Endothelial cell of umbilical vein (primary cell): ENCODE measurements around the gene PRKAG2. TPM values are rescaled to one million over a fixed set of nuclear protein-coding genes. Genes with fewer than 3 reads are reported as not detected.

ENCODE experiments used
- BruUV-seq: library from RNA; stranded (reverse); fragments of 400-500 nt; replicated peaks from 2 replicates; lab custom pipeline; 2021; lab: Mats Ljungman, UMichigan
- CTCF ChIA-PET: fragments of 300-600, 350-600 bp; sonication (Branson Sonifier 250); formaldehyde crosslinking; loops from one replicate; lab custom pipeline; 2021; ENCODE audit warnings: antibody characterized with exemption, inconsistent platforms; lab: Charles Lee
- POLR2A ChIA-PET: fragments of 300-600, 350-600 bp; sonication (Branson Sonifier 250); formaldehyde crosslinking; loops from one replicate; lab custom pipeline; 2021; ENCODE audit warnings: antibody characterized with exemption, inconsistent platforms; lab: Charles Lee
- DNase-seq: peaks from one replicate; pipeline ENCODE4 v3.0.0-alpha.2; 2011; ENCODE audit warnings: low read depth, low spot score
- FAIRE-seq: peaks from 2 replicates; lab custom pipeline; 2011; peaks lifted over from hg19 to GRCh38; lab: Jason Lieb, UNC
- H2AFZ ChIP-seq: 2 replicates; pipeline ENCODE4 v1.6.0; 2012; ENCODE audit warnings: low read depth, low read length, control low read depth, inconsistent platforms
- H3K27ac ChIP-seq: 2 replicates; pipeline ENCODE4 v1.5.1; 2011; ENCODE audit warnings: low read depth, mild to moderate bottlenecking, control low read depth, low read length, moderate library complexity; ENCODE audit not compliant: insufficient read depth
- H3K27me3 ChIP-seq, 2 experiments: 2 replicates each; pipeline versions ENCODE4 v1.6.0 to v1.6.1; 2011; ENCODE audit warnings: low read length in 2 of 2, mixed read lengths in 1 of 2; ENCODE audit not compliant: control insufficient read depth in 2 of 2, insufficient read depth in 2 of 2
- H3K36me3 ChIP-seq, 2 experiments: 2 replicates in 1 of 2; 3 replicates in 1 of 2; pipeline ENCODE4 v1.5.1; 2011; ENCODE audit warnings: low read length in 2 of 2, mild to moderate bottlenecking in 1 of 2, moderate library complexity in 1 of 2; ENCODE audit not compliant: control insufficient read depth in 2 of 2, insufficient read depth in 2 of 2; ENCODE audit errors: extremely low read depth in 1 of 2
- H3K4me1 ChIP-seq: 3 replicates; pipeline ENCODE4 v1.5.1; 2011; ENCODE audit warnings: mild to moderate bottlenecking, low read length; ENCODE audit not compliant: control insufficient read depth, insufficient read depth; ENCODE audit errors: extremely low read depth
- H3K4me2 ChIP-seq: 2 replicates; pipeline ENCODE4 v1.6.1; 2011; ENCODE audit warnings: low read length, control low read depth, mixed read lengths; ENCODE audit not compliant: insufficient read depth
- H3K4me3 ChIP-seq, 3 experiments: fragments of 200-600 bp in 1 of 3; sonication (generic), shearing (Covaris generic) in 1 of 3; replicated peaks in 1 of 3; 2 replicates each; pipeline ENCODE4 v1.5.1; 2011 to 2016; ENCODE audit warnings: control low read depth in 3 of 3, low read length in 3 of 3, mild to moderate bottlenecking in 2 of 3, inconsistent platforms in 1 of 3, low read depth in 1 of 3, moderate library complexity in 1 of 3; ENCODE audit not compliant: insufficient read depth in 1 of 3
- H3K79me2 ChIP-seq: 2 replicates; pipeline ENCODE4 v1.6.0; 2012; ENCODE audit warnings: low read length, inconsistent platforms; ENCODE audit not compliant: control insufficient read depth, insufficient read depth
- H3K9ac ChIP-seq: replicated peaks from 2 replicates; pipeline ENCODE3; 2011; ENCODE audit warnings: low read length, control low read depth; ENCODE audit not compliant: insufficient read depth; ENCODE audit errors: extremely low read depth
- H3K9me1 ChIP-seq: replicated peaks from 3 replicates; pipeline ENCODE4 v1.6.0; 2011; ENCODE audit warnings: mild to moderate bottlenecking, low read length; ENCODE audit not compliant: control insufficient read depth, insufficient read depth; ENCODE audit errors: extremely low read depth
- H3K9me3 ChIP-seq: replicated peaks from 2 replicates; pipeline ENCODE4 v1.5.1; 2012; ENCODE audit warnings: low read length, inconsistent platforms; ENCODE audit not compliant: control insufficient read depth, insufficient read depth
- H4K20me1 ChIP-seq: replicated peaks from 2 replicates; pipeline ENCODE3; 2011; ENCODE audit warnings: mild to moderate bottlenecking, low read length; ENCODE audit not compliant: control insufficient read depth, insufficient read depth; ENCODE audit errors: extremely low read depth
- CTCF ChIP-seq, 2 donors: IDR thresholded peaks; 1 replicate in 1 of 2; 2 replicates in 1 of 2; pipeline ENCODE4 v1.5.1; 2011; ENCODE audit warnings: low read length in 2 of 2, mild to moderate bottlenecking in 2 of 2, moderate library complexity in 2 of 2, control low read depth in 1 of 2, inconsistent platforms in 1 of 2, low read depth in 1 of 2; ENCODE audit not compliant: insufficient read depth in 1 of 2; ENCODE audit errors: extremely low read depth in 1 of 2
- FOS ChIP-seq: IDR thresholded peaks from 2 replicates; pipeline ENCODE4 v1.6.1; 2011; ENCODE audit warnings: mild to moderate bottlenecking, low read length, moderate library complexity, borderline replicate concordance; ENCODE audit not compliant: insufficient read depth
- GATA2 ChIP-seq: IDR thresholded peaks from 2 replicates; pipeline ENCODE4 v1.7.0; 2011; ENCODE audit warnings: low read depth, mild to moderate bottlenecking, moderate library complexity, mixed read lengths, low read length; ENCODE audit not compliant: insufficient read length, insufficient read depth
- JUN ChIP-seq: IDR thresholded peaks from 2 replicates; pipeline ENCODE4 v1.6.1; 2011; ENCODE audit warnings: borderline replicate concordance, low read depth; ENCODE audit not compliant: insufficient read length, insufficient read depth
- MAX ChIP-seq: IDR thresholded peaks from 2 replicates; pipeline ENCODE4 v1.6.1; 2011; ENCODE audit not compliant: insufficient read depth, insufficient read length
- POLR2A ChIP-seq: IDR thresholded peaks from 2 replicates; pipeline ENCODE4 v1.6.1; 2012; ENCODE audit warnings: low read depth, mild to moderate bottlenecking, control low read depth, low read length
- POLR2AphosphoS5 ChIP-seq: IDR thresholded peaks from 2 replicates; pipeline ENCODE4 v1.6.1; 2012; ENCODE audit warnings: low read depth, mild to moderate bottlenecking, control low read depth, low read length, moderate library complexity; ENCODE audit not compliant: insufficient read depth
- dilution Hi-C: fragments of 300-500 bp; cut with MboI; formaldehyde crosslinking; loops from one replicate; pipeline ENCODE4 v1.15.0; 2019; ENCODE audit warnings: low sequenced_read_pairs; ENCODE audit not compliant: extremely low pct_ligation_motif_present
- intact Hi-C: fragments of 100-400 bp; cut with micrococcal nuclease; formaldehyde crosslinking; loops from one replicate; pipeline ENCODE4 v1.10.0; 2022
- polyA plus RNA-seq, 4 experiments: library from polyadenylated mRNA; depleted of rRNA in 3 of 4; stranded (reverse) in 3 of 4; unstranded in 1 of 4; fragments of >200 nt; gene quantifications; 2 replicates each; pipeline versions ENCODE4 v1.2.1 to v1.2.3, GENCODE V29; 2011 to 2012; ENCODE audit warnings: missing spikeins in 1 of 4
- total RNA-seq: library from RNA; stranded (reverse); gene quantifications from 2 replicates; pipeline ENCODE4 v1.2.3, GENCODE V29; 2021

The PRKAG2 gene
- total and polyA plus RNA-seq, 2 donors (not counting 3 experiments of a cell fraction or from before 2014, with no cell fraction given): 19.3 to 51.5 TPM

- Histone ChIP-seq H3K4me1 (peaks cover 18% of the 10 kb centered on the region), H3K36me3 (no peaks in the 10 kb centered on the region), H3K4me3 (no peak overlapping the region), H2AFZ (no peak overlapping the region), H3K9me3 (no peaks in the 10 kb centered on the region), H3K79me2 (no peaks in the 10 kb centered on the region), H3K27me3 (no peaks in the 10 kb centered on the region), H3K9ac (no peak overlapping the region), H3K27ac (no peak overlapping the region), H4K20me1 (no peaks in the 10 kb centered on the region), H3K9me1 (no peaks in the 10 kb centered on the region), H3K4me2 (no peak overlapping the region)
- POLR2A ChIA-PET: no interaction called here
- FAIRE-seq (no peak), DNase-seq (no peak)
- TF ChIP-seq POLR2AphosphoS5 (no peak), POLR2A (no peak), CTCF (IDR thresholded peaks at IDR 0.05; ENCODE audit: extremely low read depth in 1 of 2, insufficient read depth in 1 of 2, low read depth in 1 of 2, low read length in 2 of 2) (no peak), MAX (no peak), FOS (no peak), GATA2 (no peak), JUN (no peak)
- BruUV-seq: no TSS peak
- intact Hi-C loops (no loop called here), dilution Hi-C loops (no loop called here)
- CTCF ChIA-PET: interaction anchor here (1.1 to 5.5 kb wide), 3 partner anchors 69 to 389 kb away, joined by 3 to 50 read pairs (median 4); no protein-coding TSS in a partner anchor
Observed at GRCh38 chr7:151756866-151757265, 120.0 kb downstream of the PRKAG2 start.
